K562 (cell line): ENCODE data around the gene RARRES2. TPM values are rescaled to one million over a fixed set of nuclear protein-coding genes. Genes with fewer than 3 reads are reported as not detected.
A peak's percentile ranks its signal among the peaks of the same experiment; 100 is the strongest.

Source experiments
- ARID1B ChIP-seq: fragments of 450-650 bp; IDR thresholded peaks from 2 replicates; pipeline ENCODE4 v1.6.1; 2016; ENCODE audit warnings: antibody characterized with exemption, mild to moderate bottlenecking, inconsistent platforms
- BCOR ChIP-seq: fragments of 450-650 bp; IDR thresholded peaks from 2 replicates; pipeline ENCODE4 v1.6.1; 2016
- BHLHE40 ChIP-seq: IDR thresholded peaks from 2 replicates; pipeline ENCODE4 v1.6.1; 2011; ENCODE audit warnings: low read length, improper control_type of control experiment
- BRD9 ChIP-seq: fragments of 450-650 bp; IDR thresholded peaks from 2 replicates; pipeline ENCODE4 v1.6.1; 2018; ENCODE audit warnings: low read depth; ENCODE audit not compliant: partially characterized antibody
- BRF1 ChIP-seq: IDR thresholded peaks from 3 replicates; pipeline ENCODE4 v1.6.1; 2011; ENCODE audit warnings: borderline replicate concordance, mild to moderate bottlenecking; ENCODE audit not compliant: insufficient read length; ENCODE audit errors: extremely low read depth
- CTBP1 ChIP-seq: fragments of 450-650 bp; IDR thresholded peaks from 2 replicates; pipeline ENCODE4 v1.6.1; 2016; ENCODE audit warnings: borderline replicate concordance
- EGR1 ChIP-seq: fragments of 450-650 bp; conservative IDR thresholded peaks from 2 replicates; pipeline ENCODE4 v1.6.1; 2017; ENCODE audit warnings: mild to moderate bottlenecking
- ELF1 ChIP-seq: fragments of 200-800 bp; sonication (Bioruptor generic); IDR thresholded peaks from 2 replicates; pipeline ENCODE4 v1.6.1; 2016; ENCODE audit warnings: missing genetic modification characterization, missing compliant biosample characterization
- EWSR1 ChIP-seq: fragments of 450-650 bp; IDR thresholded peaks from 2 replicates; pipeline ENCODE4 v1.6.1; 2018; ENCODE audit warnings: borderline replicate concordance, mild to moderate bottlenecking, low read depth, moderate library complexity; ENCODE audit not compliant: partially characterized antibody
- GABPB2 ChIP-seq: fragments of 250-450 bp; sonication (Bioruptor Pico); conservative IDR thresholded peaks from 2 replicates; pipeline ENCODE4 v1.5.1; 2021; ENCODE audit warnings: mild to moderate bottlenecking
- LCOR ChIP-seq: sonication (generic); formaldehyde crosslinking; IDR thresholded peaks from 2 replicates; pipeline ENCODE4 v1.8.0; 2022; ENCODE audit warnings: mild to moderate bottlenecking, missing genetic modification reagents
- SRF ChIP-seq, 2 experiments: fragments of 250-450, 450-650 bp in 1 of 2; sonication (Bioruptor Pico) in 1 of 2; sonication (generic) in 1 of 2; formaldehyde crosslinking; IDR thresholded peaks; 2 replicates each; pipeline versions ENCODE4 v1.5.0 to v1.5.1; 2020 to 2022; ENCODE audit warnings: mild to moderate bottlenecking in 1 of 2, missing genetic modification reagents in 1 of 2
- STAG1 ChIP-seq: sonication (generic); formaldehyde crosslinking; IDR thresholded peaks from 2 replicates; pipeline ENCODE4 v1.5.0; 2020; ENCODE audit warnings: missing genetic modification reagents, borderline replicate concordance
- TAL1 ChIP-seq: fragments of 450-650 bp; IDR thresholded peaks from 2 replicates; pipeline ENCODE4 v1.6.1; 2016; ENCODE audit warnings: mild to moderate bottlenecking
- XRCC4 ChIP-seq: IDR thresholded peaks from one replicate; pipeline ENCODE4 v1.6.1; 2011; ENCODE audit not compliant: insufficient read depth, insufficient read length; ENCODE audit errors: extremely low read depth
- YY1 ChIP-seq, 3 experiments: IDR thresholded peaks; 2 replicates each; pipeline ENCODE4 v1.6.1; 2011; ENCODE audit warnings: low read length in 2 of 3, mild to moderate bottlenecking in 2 of 3, moderate library complexity in 2 of 3, borderline replicate concordance in 1 of 3, control low read depth in 1 of 3, low read depth in 1 of 3; ENCODE audit not compliant: insufficient read depth in 3 of 3, insufficient replicate concordance in 2 of 3, control insufficient read depth in 1 of 3, insufficient read length in 1 of 3; ENCODE audit errors: extremely low read depth in 1 of 3
- ZFP30 ChIP-seq: fragments of 250-450 bp; sonication (Bioruptor Pico); IDR thresholded peaks from 2 replicates; pipeline ENCODE4 v1.8.0; 2022; ENCODE audit warnings: moderate library complexity, mild to moderate bottlenecking, inconsistent platforms, borderline replicate concordance
- ZKSCAN1 ChIP-seq: fragments of 150-350 bp; IDR thresholded peaks from 2 replicates; pipeline ENCODE4 v1.6.1; 2016; ENCODE audit warnings: low read depth, low read length
- ZNF175 ChIP-seq: fragments of 200-800 bp; sonication (Bioruptor generic); IDR thresholded peaks from 2 replicates; pipeline ENCODE4 v1.6.1; 2016; ENCODE audit warnings: low read depth, mild to moderate bottlenecking, missing genetic modification characterization, missing compliant biosample characterization
- ZNF24 ChIP-seq: fragments of 450-650 bp; IDR thresholded peaks from 2 replicates; pipeline ENCODE4 v1.6.1; 2016
- ZNF584 ChIP-seq: fragments of 200-800 bp; sonication (Bioruptor generic); IDR thresholded peaks from 2 replicates; pipeline ENCODE4 v1.6.1; 2016; ENCODE audit warnings: low read depth, mild to moderate bottlenecking, missing genetic modification characterization, missing compliant biosample characterization
- ZZZ3 ChIP-seq: fragments of 450-650 bp; IDR thresholded peaks from 2 replicates; pipeline ENCODE4 v1.6.1; 2016; ENCODE audit warnings: antibody characterized with exemption, mild to moderate bottlenecking, moderate library complexity
- polyA plus RNA-seq, 8 experiments: library from polyadenylated mRNA; depleted of rRNA in 4 of 8; stranded (reverse) in 5 of 8; unstranded in 3 of 8; fragments of >200 nt; fragmentation: Nextera tagmentation in 2 of 8; fragmentation: Illumina TruSeq in 1 of 8; extraction: Ambion mirVana in 2 of 8; extraction: Trizol in 1 of 8; gene quantifications; 2 replicates each; pipeline versions ENCODE4 v1.2.1 to v1.2.3, GENCODE V29; 2011 to 2014; ENCODE audit warnings: inconsistent platforms in 1 of 8, missing spikeins in 1 of 8
- total RNA-seq, 7 experiments: library from RNA; depleted of rRNA in 6 of 7; stranded (reverse); fragments of >200 nt in 6 of 7; fragmentation: Illumina TruSeq in 2 of 7; extraction: Trizol in 2 of 7; gene quantifications; 2 replicates each; pipeline versions ENCODE4 v1.2.1 to v1.2.3, GENCODE V29; 2011 to 2021; ENCODE audit warnings: low replicate concordance in 1 of 7
- TF ChIP-seq, protein P1 (sequence below): fragments of 450-650 bp; formaldehyde crosslinking; IDR thresholded peaks from 2 replicates; pipeline ENCODE4 v1.4.0; 2020; ENCODE audit warnings: mild to moderate bottlenecking, moderate library complexity
- TF ChIP-seq, protein P2 (sequence below): sonication (generic); formaldehyde crosslinking; IDR thresholded peaks from 2 replicates; pipeline ENCODE4 v1.8.1; 2022; ENCODE audit warnings: missing genetic modification reagents
- TF ChIP-seq, protein P3 (sequence below): fragments of 450-650 bp; conservative IDR thresholded peaks from 2 replicates; pipeline ENCODE4 v1.6.1; 2016; ENCODE audit warnings: missing genetic modification characterization, low read depth, mild to moderate bottlenecking, missing compliant biosample characterization, moderate library complexity

Gene RARRES2
- total and polyA plus RNA-seq, 9 of the 15 experiments (the other 6 are each of a cell fraction or from before 2014, with no cell fraction given): 0.11 to 1.7 (median 0.23) TPM; not detected in 6

GRCh38 chr7:150368096-150368883 lies 26.9 kb upstream of the RARRES2 start, which contains the start of gene REPIN1 (continued):
- TF ChIP-seq CTBP1: peak; percentile 70
- TF ChIP-seq EWSR1: no peak
- no peak for TF ChIP-seq ZFP30
- no peak for TF ChIP-seq GABPB2
- TF ChIP-seq, protein P1, sequence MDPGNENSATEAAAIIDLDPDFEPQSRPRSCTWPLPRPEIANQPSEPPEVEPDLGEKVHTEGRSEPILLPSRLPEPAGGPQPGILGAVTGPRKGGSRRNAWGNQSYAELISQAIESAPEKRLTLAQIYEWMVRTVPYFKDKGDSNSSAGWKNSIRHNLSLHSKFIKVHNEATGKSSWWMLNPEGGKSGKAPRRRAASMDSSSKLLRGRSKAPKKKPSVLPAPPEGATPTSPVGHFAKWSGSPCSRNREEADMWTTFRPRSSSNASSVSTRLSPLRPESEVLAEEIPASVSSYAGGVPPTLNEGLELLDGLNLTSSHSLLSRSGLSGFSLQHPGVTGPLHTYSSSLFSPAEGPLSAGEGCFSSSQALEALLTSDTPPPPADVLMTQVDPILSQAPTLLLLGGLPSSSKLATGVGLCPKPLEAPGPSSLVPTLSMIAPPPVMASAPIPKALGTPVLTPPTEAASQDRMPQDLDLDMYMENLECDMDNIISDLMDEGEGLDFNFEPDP (CRISPR knock-in tag): peak; percentile 60; the same call in 1 of the 2 replicates
- TF ChIP-seq ZNF24: peak; percentile 61; the same call in 1 of the 2 replicates
- TF ChIP-seq XRCC4: no peak
- TF ChIP-seq STAG1 (CRISPR knock-in tag): 0 out of 2 replicates have a peak, but pooled peaks have one; percentile 34
- peak; percentile 84 for TF ChIP-seq BRD9
- TF ChIP-seq ARID1B: no peak
- TF ChIP-seq, protein P2, sequence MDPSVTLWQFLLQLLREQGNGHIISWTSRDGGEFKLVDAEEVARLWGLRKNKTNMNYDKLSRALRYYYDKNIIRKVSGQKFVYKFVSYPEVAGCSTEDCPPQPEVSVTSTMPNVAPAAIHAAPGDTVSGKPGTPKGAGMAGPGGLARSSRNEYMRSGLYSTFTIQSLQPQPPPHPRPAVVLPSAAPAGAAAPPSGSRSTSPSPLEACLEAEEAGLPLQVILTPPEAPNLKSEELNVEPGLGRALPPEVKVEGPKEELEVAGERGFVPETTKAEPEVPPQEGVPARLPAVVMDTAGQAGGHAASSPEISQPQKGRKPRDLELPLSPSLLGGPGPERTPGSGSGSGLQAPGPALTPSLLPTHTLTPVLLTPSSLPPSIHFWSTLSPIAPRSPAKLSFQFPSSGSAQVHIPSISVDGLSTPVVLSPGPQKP (CRISPR knock-in tag): no peak
- TF ChIP-seq YY1 (IDR thresholded peaks at IDR 0.05; ENCODE audit: borderline replicate concordance in 1 of 3, control insufficient read depth in 1 of 3, extremely low read depth in 1 of 3, insufficient read depth in 3 of 3, insufficient read length in 1 of 3, insufficient replicate concordance in 2 of 3, low read depth in 1 of 3, low read length in 2 of 3): peak in 2 of 3 experiments; percentile 12 to 75
- peak; percentile 92 for TF ChIP-seq BHLHE40
- TF ChIP-seq ZZZ3: no peak
- no peak for TF ChIP-seq ZKSCAN1
- peak; percentile 32; the same call in 1 of the 2 replicates for TF ChIP-seq EGR1
- TF ChIP-seq TAL1: no peak
- TF ChIP-seq ELF1 (tag): 0 out of 2 replicates have a peak, but pooled peaks have one; percentile 38
- TF ChIP-seq SRF (CRISPR knock-in tag; IDR thresholded peaks at IDR 0.05): peak in 1 of 2 experiments; percentile 72; a peak in 1 of 4 replicates
- peak; percentile 74; the same call in 1 of the 2 replicates for TF ChIP-seq ZNF584 (CRISPR knock-in tag)
- TF ChIP-seq BCOR: no peak
- TF ChIP-seq LCOR (CRISPR knock-in tag): peak; percentile 95
- TF ChIP-seq, protein P3, sequence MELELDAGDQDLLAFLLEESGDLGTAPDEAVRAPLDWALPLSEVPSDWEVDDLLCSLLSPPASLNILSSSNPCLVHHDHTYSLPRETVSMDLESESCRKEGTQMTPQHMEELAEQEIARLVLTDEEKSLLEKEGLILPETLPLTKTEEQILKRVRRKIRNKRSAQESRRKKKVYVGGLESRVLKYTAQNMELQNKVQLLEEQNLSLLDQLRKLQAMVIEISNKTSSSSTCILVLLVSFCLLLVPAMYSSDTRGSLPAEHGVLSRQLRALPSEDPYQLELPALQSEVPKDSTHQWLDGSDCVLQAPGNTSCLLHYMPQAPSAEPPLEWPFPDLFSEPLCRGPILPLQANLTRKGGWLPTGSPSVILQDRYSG: peak; percentile 93
- no peak for TF ChIP-seq BRF1
- TF ChIP-seq ZNF175 (CRISPR knock-in tag): no peak; the same call in none of the 2 replicates
